Activated T-cell treated with anti-CD3 and anti-CD28 coated beads, Interleukin-2, amount 50 U/mL, for 24 hours (primary cell): ENCODE data around the gene SMARCAL1.

Experiments used
- DNase-seq: peaks from one replicate; pipeline ENCODE4 v3.0.0-alpha.2; 2020
- H3K27ac Mint-ChIP-seq: 2 replicates; pipeline ENCODE4 v1.8.0; 2020; ENCODE audit warnings: mild to moderate bottlenecking, mixed read lengths
- H3K27me3 Mint-ChIP-seq: 2 replicates; pipeline ENCODE4 v1.8.0; 2020; ENCODE audit warnings: mixed read lengths
- H3K36me3 Mint-ChIP-seq: 2 replicates; pipeline ENCODE4 v1.8.0; 2020; ENCODE audit warnings: low read depth, mixed read lengths
- H3K4me1 Mint-ChIP-seq: 2 replicates; pipeline ENCODE4 v1.8.0; 2020; ENCODE audit warnings: low read depth, mixed read lengths
- H3K4me3 Mint-ChIP-seq: 2 replicates; pipeline ENCODE4 v1.8.0; 2020; ENCODE audit warnings: mild to moderate bottlenecking, moderate library complexity, mixed read lengths
- H3K9me3 Mint-ChIP-seq: 2 replicates; pipeline ENCODE4 v1.8.0; 2020; ENCODE audit warnings: mixed read lengths

The SMARCAL1 gene

DNA sequence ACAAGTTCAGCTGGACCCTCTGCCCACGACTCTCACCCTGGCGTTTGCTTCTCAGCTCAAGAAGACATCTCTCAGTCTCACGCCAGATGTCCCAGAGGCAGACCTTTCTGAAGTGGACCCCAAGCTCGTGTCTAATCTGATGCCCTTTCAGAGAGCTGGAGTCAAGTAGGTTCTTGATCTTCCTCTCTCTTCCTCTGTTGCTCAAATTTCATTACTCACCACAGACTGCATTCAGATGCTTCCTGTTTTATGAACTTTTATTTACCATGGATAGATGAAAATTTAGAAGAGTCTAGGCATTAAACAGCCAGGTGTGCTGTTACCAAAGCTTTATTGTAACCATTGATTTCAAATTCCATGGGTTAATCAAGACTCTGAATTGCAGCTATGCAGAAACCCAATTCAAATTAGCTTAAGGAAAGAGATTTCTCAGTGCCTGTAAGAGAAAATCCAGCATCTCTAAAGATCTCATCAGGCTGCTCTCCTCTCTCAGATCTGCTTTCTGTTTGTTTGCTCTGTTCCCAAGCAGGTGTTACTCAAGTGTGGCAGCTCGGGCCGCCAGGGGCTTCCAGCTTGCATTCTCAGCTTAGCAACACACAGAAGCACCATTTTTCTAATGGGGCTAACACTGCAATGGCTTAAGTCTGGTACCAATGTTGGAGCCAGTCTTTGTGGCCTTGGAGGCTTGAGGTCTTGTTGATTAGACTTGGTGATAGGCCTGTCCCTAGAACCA lies 16.5 kb downstream of the SMARCAL1 start:
- H3K9me3 Mint-ChIP-seq = no peaks in the 10 kb centered on the region
- DNase-seq = no peak
- H3K36me3 Mint-ChIP-seq = peaks cover 97% of the 10 kb centered on the region
- H3K27ac Mint-ChIP-seq = peak overlapping the region; percentile 34
- H3K27me3 Mint-ChIP-seq = no peaks in the 10 kb centered on the region
- no peak overlapping the region for H3K4me3 Mint-ChIP-seq
- peaks cover 1% of the 10 kb centered on the region for H3K4me1 Mint-ChIP-seq

DNA sequence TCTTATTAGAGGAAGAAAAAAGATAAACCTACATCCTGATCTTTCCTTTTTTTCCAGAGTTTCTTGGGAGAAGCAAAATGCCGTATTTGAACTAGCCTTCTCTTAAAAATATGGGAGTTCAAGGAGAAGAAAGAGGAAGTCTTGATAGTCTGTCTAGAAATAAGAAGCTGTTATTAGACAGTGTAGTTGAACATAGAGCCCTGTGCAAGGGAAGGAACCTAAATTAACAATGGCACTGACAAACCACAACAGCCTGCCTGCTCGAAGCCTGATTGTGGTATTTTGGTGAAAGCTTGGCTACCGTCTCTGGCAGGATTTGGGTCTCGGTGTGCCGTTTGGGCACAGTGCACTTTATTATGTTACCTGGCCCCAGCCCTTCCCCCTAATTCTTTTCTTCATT lies 17.1 kb downstream of the SMARCAL1 start:
- Mint-ChIP-seq H3K4me3 (no peak overlapping the region), H3K36me3 (peaks cover 97% of the 10 kb centered on the region), H3K9me3 (no peaks in the 10 kb centered on the region), H3K4me1 (peaks cover 1% of the 10 kb centered on the region), H3K27me3 (no peaks in the 10 kb centered on the region), H3K27ac (no peak overlapping the region)
- no peak for DNase-seq

DNA sequence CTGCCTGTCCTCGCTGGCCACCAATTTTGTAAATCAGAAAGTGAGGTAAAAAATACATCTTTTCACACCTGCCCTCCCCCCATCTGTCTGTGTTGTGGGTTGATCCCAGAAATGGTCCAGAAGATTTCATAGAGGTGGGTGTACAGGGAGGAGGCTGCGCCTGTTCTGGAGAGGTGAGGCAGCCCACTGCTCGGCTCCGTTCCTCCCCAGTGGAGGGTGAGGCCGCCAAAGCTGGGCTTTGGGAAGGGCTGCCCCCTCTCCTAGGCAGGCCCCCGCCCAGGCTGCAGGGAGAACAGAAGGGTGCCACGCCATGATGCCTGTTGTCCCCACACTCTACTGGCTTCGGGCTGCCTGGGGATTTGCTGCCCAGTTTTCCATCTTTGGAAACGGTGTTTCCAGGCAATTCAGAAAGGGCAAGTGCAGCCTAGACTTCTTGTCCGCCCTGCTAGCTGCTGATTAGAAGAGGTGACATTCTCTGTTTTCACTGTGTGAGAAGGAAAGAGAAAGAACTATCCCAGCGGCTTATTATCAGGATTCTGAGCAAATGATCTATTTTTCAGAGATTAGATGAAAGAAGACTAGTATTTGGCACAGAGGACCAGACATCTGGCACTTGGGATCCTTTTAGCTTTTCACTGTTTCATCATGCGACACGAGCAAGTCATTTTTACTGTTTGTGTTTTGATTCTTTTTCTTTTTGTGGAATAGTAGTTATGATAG lies 18.7 kb downstream of the SMARCAL1 start:
- Mint-ChIP-seq H3K27me3 (no peaks in the 10 kb centered on the region), H3K27ac (no peak overlapping the region), H3K9me3 (no peaks in the 10 kb centered on the region), H3K36me3 (peaks cover 94% of the 10 kb centered on the region), H3K4me3 (no peak overlapping the region), H3K4me1 (peaks cover 1% of the 10 kb centered on the region)
- no peak for DNase-seq

DNA sequence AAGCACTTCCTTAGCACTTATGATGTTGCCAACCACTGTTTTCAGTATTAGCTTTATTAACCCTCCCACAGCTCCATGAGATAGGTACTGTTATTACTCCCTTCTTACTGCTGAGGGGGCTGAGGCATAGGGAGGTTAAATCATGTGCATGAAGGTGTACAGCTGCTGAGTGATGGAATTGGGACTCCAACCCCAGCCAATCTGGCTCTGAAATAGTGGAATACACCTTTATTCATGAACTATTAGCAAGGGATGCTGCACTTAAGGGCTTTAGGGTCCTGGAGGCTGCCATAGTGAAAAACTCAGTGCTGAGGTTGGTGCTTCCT lies 19.2 kb downstream of the SMARCAL1 start:
- DNase-seq = no peak
- Mint-ChIP-seq H3K9me3 (no peaks in the 10 kb centered on the region), H3K4me1 (peaks cover 1% of the 10 kb centered on the region), H3K4me3 (no peak overlapping the region), H3K27me3 (no peaks in the 10 kb centered on the region), H3K27ac (no peak overlapping the region), H3K36me3 (peaks cover 94% of the 10 kb centered on the region)

DNA sequence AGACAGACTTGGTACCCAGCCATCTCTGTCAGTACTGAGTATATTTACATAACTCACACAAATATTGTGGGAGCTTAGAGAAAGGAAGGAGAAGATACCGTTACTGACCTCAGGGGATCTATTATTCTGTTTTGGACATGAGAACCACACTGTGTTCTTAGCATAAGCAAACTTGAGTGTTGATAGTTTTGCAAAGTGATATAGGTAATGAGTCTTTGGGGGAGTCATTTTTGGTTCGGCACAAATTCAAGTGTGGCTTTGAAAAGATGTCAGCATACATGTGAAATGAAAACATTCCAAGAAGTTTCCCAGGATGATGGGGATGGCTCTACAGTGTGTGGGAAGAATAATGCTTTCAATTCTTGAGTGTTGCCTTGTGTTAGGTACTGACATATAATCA lies 24.1 kb downstream of the SMARCAL1 start:
- H3K36me3 Mint-ChIP-seq = peaks cover 89% of the 10 kb centered on the region
- no peak for DNase-seq

DNA sequence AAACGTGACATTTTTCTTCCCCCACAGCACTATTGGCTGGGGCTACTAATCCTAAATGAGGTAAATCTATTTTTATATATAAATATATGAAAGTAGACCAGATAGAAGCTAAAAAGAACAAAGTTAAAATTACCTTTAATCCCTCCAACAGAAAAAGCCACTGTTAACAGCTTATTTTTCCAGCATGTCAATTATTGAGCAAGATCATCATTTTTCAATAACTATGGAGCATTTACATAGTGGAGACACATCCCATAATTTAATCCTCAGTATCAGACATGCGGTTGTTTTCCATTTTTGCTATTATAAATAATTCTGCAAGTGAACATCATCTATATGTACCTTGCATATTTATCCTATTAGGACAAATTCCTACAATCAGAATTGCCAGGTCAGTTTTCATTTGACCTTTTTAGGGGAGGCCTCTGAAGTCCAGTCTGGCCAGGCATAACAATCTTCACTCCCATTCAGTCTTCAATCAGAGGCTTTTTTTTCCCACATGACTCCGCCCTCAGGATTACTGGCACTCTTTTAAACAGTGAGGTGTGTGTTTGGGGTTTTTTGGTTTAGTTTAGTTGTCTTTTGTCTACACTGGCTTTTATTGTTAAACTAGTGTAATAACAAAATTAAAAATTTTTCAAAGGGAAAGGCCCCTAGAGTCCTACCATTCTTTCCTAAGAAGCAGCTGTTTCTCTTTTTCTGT lies 29.2 kb downstream of the SMARCAL1 start:
- no peaks in the 10 kb centered on the region for H3K27me3 Mint-ChIP-seq
- no peak overlapping the region for H3K4me3 Mint-ChIP-seq
- no peaks in the 10 kb centered on the region for H3K9me3 Mint-ChIP-seq
- peaks cover 88% of the 10 kb centered on the region for H3K36me3 Mint-ChIP-seq
- H3K27ac Mint-ChIP-seq = no peak overlapping the region
- DNase-seq = no peak
- no peaks in the 10 kb centered on the region for H3K4me1 Mint-ChIP-seq

More for the DNA sequence above, 24.1 kb downstream of the SMARCAL1 start:
- Mint-ChIP-seq H3K27me3 (no peaks in the 10 kb centered on the region), H3K4me1 (peaks cover under 1% of the 10 kb centered on the region), H3K4me3 (no peak overlapping the region), H3K27ac (no peak overlapping the region), H3K9me3 (no peaks in the 10 kb centered on the region)

DNA sequence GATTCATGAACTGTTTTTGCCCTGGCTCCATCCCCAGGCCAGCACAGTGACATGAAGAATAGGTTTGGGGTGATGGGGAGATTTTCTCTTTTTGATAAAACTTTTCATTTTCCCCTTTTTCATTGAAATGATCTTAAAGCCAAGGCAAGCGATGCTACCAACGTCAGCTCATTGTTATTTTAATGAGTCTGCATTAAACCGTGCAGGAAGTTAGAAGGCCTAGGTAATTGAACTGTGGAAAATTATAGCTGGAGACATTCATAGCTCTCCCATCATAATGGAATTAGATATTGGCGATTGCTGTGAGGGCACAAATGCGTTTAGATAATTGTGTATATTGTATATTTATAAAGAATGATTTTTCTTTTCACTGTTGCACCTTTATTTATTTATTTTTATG lies 33.2 kb downstream of the SMARCAL1 start:
- Mint-ChIP-seq H3K4me1 (no peaks in the 10 kb centered on the region), H3K4me3 (no peak overlapping the region), H3K27ac (no peak overlapping the region), H3K27me3 (no peaks in the 10 kb centered on the region), H3K9me3 (peaks cover 5% of the 10 kb centered on the region), H3K36me3 (peaks cover 92% of the 10 kb centered on the region)
- DNase-seq = no peak

DNA sequence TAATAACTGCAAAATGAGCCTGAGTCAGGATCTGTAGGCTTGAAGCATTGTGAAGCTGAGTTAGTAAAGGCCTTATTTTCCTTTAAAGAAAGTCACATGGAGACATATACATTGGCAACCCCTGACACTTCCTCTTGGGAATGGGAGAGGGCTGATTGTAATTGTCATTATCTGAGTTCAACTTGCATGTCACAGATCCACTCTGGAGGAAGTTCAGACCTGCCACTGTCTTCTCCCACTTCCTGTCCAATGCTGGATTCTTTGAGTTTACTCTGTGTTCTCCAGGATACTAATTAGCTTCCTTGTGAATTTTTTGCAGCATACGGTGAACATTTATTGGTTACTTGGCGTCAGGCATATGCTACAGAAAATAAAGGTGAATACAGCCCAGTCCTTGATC lies 34.1 kb downstream of the SMARCAL1 start:
- Mint-ChIP-seq H3K4me1 (no peaks in the 10 kb centered on the region), H3K27ac (no peak overlapping the region), H3K27me3 (no peaks in the 10 kb centered on the region), H3K4me3 (no peak overlapping the region), H3K36me3 (peaks cover 94% of the 10 kb centered on the region), H3K9me3 (peaks cover 5% of the 10 kb centered on the region)
- DNase-seq = no peak

DNA sequence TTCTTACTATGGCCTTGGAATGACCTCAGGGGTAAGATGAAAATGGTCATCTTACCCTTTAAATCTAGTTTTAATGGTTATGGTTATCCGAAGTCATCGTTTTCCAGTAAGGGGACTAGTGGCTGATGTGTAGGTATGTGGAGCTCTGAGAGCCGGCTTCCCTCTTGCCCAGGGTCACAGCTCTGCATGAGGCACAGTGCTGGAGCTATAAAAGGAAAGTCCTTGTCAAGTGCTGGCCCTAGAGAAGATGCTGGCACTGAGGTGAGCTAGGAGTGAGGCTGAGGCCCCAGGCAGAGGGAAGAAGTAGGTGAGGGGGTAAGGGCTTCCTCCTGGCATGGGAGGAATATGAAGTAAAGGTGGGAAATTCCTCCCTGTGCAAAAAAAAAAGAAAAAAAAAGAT lies 35.0 kb downstream of the SMARCAL1 start:
- H3K4me3 Mint-ChIP-seq = no peak overlapping the region
- H3K27me3 Mint-ChIP-seq = no peaks in the 10 kb centered on the region
- no peak overlapping the region for H3K27ac Mint-ChIP-seq
- no peaks in the 10 kb centered on the region for H3K4me1 Mint-ChIP-seq
- H3K36me3 Mint-ChIP-seq = peaks cover 96% of the 10 kb centered on the region
- peaks cover 5% of the 10 kb centered on the region for H3K9me3 Mint-ChIP-seq
- DNase-seq = no peak

DNA sequence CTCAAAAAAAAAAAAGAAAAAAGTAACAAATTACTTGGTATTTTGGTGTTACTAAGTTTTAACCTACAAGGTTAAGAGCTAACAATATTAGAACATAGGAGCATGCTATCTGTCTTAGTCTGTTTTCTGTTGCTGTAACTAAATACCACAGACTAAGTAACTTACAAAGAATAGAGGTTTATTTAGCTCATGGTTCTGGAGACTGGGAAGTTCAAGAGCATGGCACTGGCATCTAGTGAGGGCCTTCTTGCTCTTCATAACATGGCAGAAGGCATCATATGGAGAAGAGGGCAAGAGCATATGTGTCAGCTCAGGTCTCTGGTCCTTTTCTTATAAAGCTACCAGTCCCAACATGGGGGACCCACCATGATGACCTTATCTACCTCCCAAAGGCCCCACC lies 36.5 kb downstream of the SMARCAL1 start:
- Mint-ChIP-seq H3K36me3 (peaks cover 98% of the 10 kb centered on the region), H3K4me3 (no peak overlapping the region), H3K4me1 (no peaks in the 10 kb centered on the region), H3K27me3 (no peaks in the 10 kb centered on the region), H3K27ac (no peak overlapping the region), H3K9me3 (peaks cover 5% of the 10 kb centered on the region)
- DNase-seq = no peak

DNA sequence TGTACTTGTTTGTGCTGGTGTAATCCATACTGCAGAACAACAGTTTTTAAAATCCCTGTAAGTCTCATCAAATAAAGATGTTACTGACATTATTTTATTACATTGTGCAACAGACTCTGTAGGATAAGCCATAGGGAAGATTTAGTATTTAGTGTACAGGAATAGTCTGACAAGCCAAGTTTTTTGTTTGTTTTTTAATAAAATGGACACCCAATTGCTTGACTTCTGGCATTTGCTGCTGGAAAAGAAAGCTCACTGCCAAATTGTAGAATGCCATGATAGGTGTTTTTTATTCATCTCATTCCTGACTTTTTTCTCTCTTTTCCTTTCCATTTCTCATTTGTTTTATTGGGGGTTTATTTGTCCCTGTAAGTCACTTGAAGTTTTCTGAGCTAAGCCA lies 38.1 kb downstream of the SMARCAL1 start:
- no peak for DNase-seq
- peaks cover 5% of the 10 kb centered on the region for H3K9me3 Mint-ChIP-seq
- no peak overlapping the region for H3K4me3 Mint-ChIP-seq
- H3K27ac Mint-ChIP-seq = no peak overlapping the region
- no peaks in the 10 kb centered on the region for H3K4me1 Mint-ChIP-seq
- no peaks in the 10 kb centered on the region for H3K27me3 Mint-ChIP-seq
- peaks cover 99% of the 10 kb centered on the region for H3K36me3 Mint-ChIP-seq

DNA sequence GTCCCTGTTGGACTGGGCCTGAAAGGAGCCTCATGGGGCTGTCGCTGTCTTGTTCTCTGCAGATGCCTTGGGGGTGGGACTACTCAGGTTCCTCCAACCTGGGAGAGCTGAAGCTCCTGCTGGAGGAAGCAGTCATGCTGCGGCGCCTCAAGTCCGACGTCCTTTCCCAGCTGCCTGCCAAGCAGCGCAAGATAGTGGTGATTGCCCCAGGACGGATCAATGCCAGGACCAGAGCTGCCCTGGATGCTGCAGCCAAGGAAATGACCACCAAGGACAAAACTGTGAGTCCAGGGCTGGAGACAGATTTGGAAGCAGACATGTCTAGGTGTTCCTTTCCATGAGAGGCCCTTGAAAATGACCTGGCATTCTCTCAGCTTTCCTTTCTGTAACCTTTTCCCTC lies 38.5 kb downstream of the SMARCAL1 start:
- H3K4me1 Mint-ChIP-seq = no peaks in the 10 kb centered on the region
- H3K9me3 Mint-ChIP-seq = peaks cover 5% of the 10 kb centered on the region
- H3K36me3 Mint-ChIP-seq = peaks cover 99% of the 10 kb centered on the region
- no peaks in the 10 kb centered on the region for H3K27me3 Mint-ChIP-seq
- no peak overlapping the region for H3K4me3 Mint-ChIP-seq
- no peak for DNase-seq
- no peak overlapping the region for H3K27ac Mint-ChIP-seq

DNA sequence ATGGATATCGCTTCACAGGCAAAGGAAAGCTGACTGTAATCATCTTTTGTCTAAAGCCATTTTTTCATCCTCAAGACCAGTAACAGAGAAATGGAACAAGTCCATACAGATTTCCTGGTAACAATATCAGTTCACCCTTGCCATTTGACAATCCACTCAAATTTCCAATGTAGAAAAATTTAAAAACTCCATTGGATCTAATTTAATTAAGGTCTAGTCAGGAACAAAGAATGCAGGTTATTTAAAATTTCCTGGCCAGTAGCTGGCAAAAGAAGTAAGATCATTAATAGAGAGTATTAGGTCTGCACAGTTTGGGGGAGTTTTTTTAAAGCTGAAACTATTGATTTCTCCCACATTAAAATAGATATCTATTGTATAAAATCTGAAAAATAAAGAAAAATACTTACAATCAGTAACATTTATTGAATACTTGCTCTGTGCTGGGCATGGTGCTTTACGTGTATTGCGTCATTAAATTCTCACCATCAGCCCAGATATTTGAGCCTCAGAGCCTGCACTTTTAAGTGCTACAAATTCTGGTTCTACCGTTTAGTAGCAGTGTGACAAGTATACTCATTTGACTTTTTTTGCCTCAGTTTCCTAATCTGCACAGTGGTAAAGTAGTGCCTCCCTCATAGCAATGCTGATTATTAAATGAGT lies 41.8 kb downstream of the SMARCAL1 start:
- H3K27me3 Mint-ChIP-seq = no peaks in the 10 kb centered on the region
- no peak overlapping the region for H3K4me3 Mint-ChIP-seq
- no peaks in the 10 kb centered on the region for H3K9me3 Mint-ChIP-seq
- peaks cover 75% of the 10 kb centered on the region for H3K36me3 Mint-ChIP-seq
- H3K4me1 Mint-ChIP-seq = no peaks in the 10 kb centered on the region
- no peak for DNase-seq
- H3K27ac Mint-ChIP-seq = no peak overlapping the region

DNA sequence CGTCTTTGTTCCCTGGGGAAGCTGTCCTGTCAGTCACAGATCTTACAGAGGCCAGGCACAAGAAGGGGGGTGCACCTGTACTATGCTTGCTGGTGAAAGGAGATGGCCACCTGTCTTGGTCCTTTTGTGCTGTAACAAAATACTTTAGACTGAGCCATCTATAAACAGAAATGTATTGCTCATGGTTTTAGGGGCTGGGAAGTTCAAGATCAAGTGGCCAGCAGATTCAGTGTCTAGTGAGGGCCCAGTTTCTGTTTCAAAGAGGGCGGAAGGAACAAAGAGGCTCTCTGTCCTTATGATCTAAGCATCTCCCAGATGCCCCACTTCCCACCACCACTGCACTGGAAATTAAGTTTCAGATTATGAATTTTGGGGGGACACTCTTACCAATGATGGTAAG lies 50.9 kb downstream of the SMARCAL1 start:
- Mint-ChIP-seq H3K4me3 (no peak overlapping the region), H3K4me1 (peaks cover 3% of the 10 kb centered on the region), H3K9me3 (no peaks in the 10 kb centered on the region), H3K27ac (peak overlapping the region; percentile 44), H3K36me3 (peaks cover 52% of the 10 kb centered on the region), H3K27me3 (no peaks in the 10 kb centered on the region)
- DNase-seq = no peak
